Measurements from ENCODE around the gene ARHGEF11. TPM values are rescaled to one million over a fixed set of nuclear protein-coding genes. Genes with fewer than 3 reads are reported as not detected.
A peak's percentile ranks its signal among the peaks of the same experiment; 100 is the strongest.

The ARHGEF11 gene
- total RNA-seq, 2 experiments from 2014 or later: 1.4 to 1.8 TPM

DNA sequence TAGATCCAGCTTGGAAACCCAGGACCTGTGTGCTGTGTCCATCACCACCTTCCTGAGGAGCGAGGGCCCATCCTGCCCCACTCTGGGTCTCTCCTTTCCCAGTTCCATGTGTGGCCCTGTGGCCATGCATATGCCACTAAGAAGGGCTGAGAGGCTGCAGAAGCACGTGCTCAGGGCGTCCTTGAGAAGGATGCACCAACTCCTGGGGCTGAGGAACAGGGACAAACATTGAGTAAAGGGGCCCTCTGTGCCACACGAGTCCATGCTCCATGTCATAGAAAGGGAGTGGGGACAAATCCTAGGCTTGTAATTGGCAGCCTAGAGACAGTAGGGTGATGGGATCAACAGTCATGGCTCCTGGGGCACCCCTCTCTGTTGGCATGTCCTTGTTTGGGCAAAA, 45.6 kb upstream of the ARHGEF11 start:
- no peak for DNase-seq
- CTCF ChIA-PET: interaction anchor here (0.8 to 13.6 kb wide), 19 partner anchors 8 to 253 kb away, joined by 4 to 562 read pairs (median 12); partner anchors contain the start of genes ETV3 and ETV3L
- Mint-ChIP-seq H3K4me3 (no peak overlapping the region), H3K36me3 (ENCODE audit: low read depth) (no peaks in the 10 kb centered on the region), H3K4me1 (ENCODE audit: low read depth) (no peaks in the 10 kb centered on the region), H3K27me3 (peaks cover 5% of the 10 kb centered on the region), H3K27ac (no peak overlapping the region), H3K9me3 (no peaks in the 10 kb centered on the region)
- no peak for ATAC-seq
- TF ChIP-seq, protein P1, sequence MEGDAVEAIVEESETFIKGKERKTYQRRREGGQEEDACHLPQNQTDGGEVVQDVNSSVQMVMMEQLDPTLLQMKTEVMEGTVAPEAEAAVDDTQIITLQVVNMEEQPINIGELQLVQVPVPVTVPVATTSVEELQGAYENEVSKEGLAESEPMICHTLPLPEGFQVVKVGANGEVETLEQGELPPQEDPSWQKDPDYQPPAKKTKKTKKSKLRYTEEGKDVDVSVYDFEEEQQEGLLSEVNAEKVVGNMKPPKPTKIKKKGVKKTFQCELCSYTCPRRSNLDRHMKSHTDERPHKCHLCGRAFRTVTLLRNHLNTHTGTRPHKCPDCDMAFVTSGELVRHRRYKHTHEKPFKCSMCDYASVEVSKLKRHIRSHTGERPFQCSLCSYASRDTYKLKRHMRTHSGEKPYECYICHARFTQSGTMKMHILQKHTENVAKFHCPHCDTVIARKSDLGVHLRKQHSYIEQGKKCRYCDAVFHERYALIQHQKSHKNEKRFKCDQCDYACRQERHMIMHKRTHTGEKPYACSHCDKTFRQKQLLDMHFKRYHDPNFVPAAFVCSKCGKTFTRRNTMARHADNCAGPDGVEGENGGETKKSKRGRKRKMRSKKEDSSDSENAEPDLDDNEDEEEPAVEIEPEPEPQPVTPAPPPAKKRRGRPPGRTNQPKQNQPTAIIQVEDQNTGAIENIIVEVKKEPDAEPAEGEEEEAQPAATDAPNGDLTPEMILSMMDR (IDR thresholded peaks at IDR 0.05): no peak
- intact Hi-C loops (cut with micrococcal nuclease): loop anchor here (2.0 kb wide), 1 partner anchor 66 kb away; no protein-coding TSS in a partner anchor
- POLR2A ChIA-PET: interaction anchor here (0.7 to 1.5 kb wide), 4 partner anchors 28 to 65 kb away, joined by 3 to 18 read pairs (median 3); no protein-coding TSS in a partner anchor

DNA sequence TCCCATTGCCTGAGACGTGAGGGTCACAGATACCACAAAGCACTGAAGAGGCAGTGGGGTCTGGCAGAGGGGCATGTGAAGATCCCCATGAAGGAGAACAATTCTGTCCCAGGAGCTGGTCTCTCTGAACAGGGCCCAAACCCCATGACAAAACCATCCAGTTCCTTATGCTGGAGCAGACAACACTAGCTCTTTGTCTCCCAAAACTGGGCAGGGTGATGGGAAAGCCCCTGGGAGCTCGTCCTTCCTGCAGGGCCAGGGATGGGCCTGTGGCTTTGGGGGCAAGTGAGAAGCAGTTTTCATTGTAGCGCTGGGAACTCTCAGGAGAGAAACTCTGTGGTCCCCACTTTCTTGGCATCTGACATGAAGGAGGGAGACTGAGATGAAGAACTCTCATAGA, 45.2 kb upstream of the ARHGEF11 start:
- peaks cover 5% of the 10 kb centered on the region for H3K27me3 Mint-ChIP-seq
- POLR2A ChIA-PET: interaction anchor here (0.9 to 1.5 kb wide), 3 partner anchors 28 to 65 kb away, joined by 3 to 18 read pairs (median 3); no protein-coding TSS in a partner anchor

DNA sequence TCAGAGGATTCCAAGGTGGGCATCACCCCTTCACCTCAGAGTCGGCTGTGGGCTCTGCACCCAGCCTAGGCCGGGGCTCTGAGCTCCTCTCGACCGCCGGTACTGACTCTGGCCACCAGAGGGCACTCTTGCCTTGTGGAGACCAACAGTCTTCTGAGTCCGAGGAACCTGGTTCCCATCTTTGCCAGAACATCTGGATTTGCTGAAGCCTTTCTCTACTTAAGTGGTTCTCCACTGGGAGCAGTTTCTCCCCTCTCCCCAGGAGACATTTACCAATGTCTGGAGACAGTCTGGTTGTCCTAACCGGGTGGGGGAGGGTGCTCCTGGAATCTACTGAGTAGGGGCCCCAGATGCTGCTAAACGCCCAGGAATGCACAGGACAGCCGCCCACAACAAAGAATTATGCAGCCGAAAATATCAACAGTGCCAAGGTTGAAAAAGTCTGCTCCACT, 44.7 kb upstream of the ARHGEF11 start:
- no peaks in the 10 kb centered on the region for H3K4me1 Mint-ChIP-seq (ENCODE audit: low read depth)
- ChIA-PET POLR2A (interaction anchor here (0.7 to 1.5 kb wide), 4 partner anchors 29 to 67 kb away, joined by 3 to 18 read pairs (median 3); no protein-coding TSS in a partner anchor), CTCF (interaction anchor here (0.6 to 13.6 kb wide), 48 partner anchors 9 to 748 kb away, joined by 3 to 562 read pairs (median 4); partner anchors contain the start of genes ETV3 and ETV3L)
- no peak overlapping the region for H3K27ac Mint-ChIP-seq
- no peaks in the 10 kb centered on the region for H3K36me3 Mint-ChIP-seq (ENCODE audit: low read depth)
- TF ChIP-seq, protein P1 (IDR thresholded peaks at IDR 0.05): peak; percentile 93
- H3K9me3 Mint-ChIP-seq: no peaks in the 10 kb centered on the region
- ATAC-seq (peak; percentile 92), DNase-seq (peak; percentile 93)
- H3K27me3 Mint-ChIP-seq: peaks cover 5% of the 10 kb centered on the region
- no peak overlapping the region for H3K4me3 Mint-ChIP-seq
- intact Hi-C loops (cut with micrococcal nuclease): loop anchor here (2.0 kb wide), 1 partner anchor 67 kb away; no protein-coding TSS in a partner anchor

More for the DNA sequence above, 45.2 kb upstream of the ARHGEF11 start:
- ATAC-seq: no peak
- TF ChIP-seq, protein P1 (IDR thresholded peaks at IDR 0.05): no peak
- H3K27ac Mint-ChIP-seq: no peak overlapping the region
- H3K9me3 Mint-ChIP-seq: no peaks in the 10 kb centered on the region
- H3K4me3 Mint-ChIP-seq: no peak overlapping the region
- no peaks in the 10 kb centered on the region for H3K4me1 Mint-ChIP-seq (ENCODE audit: low read depth)
- no peak for DNase-seq
- intact Hi-C loops (cut with micrococcal nuclease): loop anchor here (2.0 kb wide), 1 partner anchor 66 kb away; no protein-coding TSS in a partner anchor
- H3K36me3 Mint-ChIP-seq (ENCODE audit: low read depth): no peaks in the 10 kb centered on the region
- CTCF ChIA-PET: interaction anchor here (0.8 to 13.6 kb wide), 25 partner anchors 8 to 252 kb away, joined by 3 to 562 read pairs (median 9); partner anchors contain the start of genes ETV3 and ETV3L

DNA sequence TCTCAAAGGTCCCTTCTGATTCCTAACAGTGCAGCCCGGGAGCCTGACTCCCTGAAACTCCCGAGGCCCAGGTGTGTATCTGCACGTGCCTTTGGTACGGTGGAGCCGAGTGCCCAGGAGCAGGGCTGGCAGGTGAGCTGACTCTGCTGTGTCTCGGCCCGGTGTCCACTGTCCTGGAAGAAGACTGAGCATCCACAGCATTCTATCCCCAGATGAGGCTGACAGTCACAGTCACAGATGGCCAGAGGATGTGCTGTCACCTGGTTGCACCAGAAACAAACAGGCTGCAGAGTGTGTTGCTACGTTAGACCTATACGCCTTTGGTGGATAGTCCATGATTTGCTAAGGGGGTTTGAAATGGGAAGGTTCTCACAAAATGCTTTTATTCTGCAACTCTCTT, 44.2 kb upstream of the ARHGEF11 start:
- H3K27ac Mint-ChIP-seq: no peak overlapping the region
- no peak overlapping the region for H3K4me3 Mint-ChIP-seq
- TF ChIP-seq, protein P1 (IDR thresholded peaks at IDR 0.05): no peak
- ChIA-PET CTCF (interaction anchor here (0.6 to 13.6 kb wide), 47 partner anchors 9 to 748 kb away, joined by 3 to 562 read pairs (median 4); partner anchors contain the start of genes ETV3 and ETV3L), POLR2A (interaction anchor here (0.7 to 1.5 kb wide), 3 partner anchors 63 to 68 kb away, joined by 3 to 18 read pairs (median 3); no protein-coding TSS in a partner anchor)
- H3K4me1 Mint-ChIP-seq (ENCODE audit: low read depth): no peaks in the 10 kb centered on the region
- intact Hi-C loops (cut with micrococcal nuclease): loop anchor here (2.0 kb wide), 1 partner anchor 67 kb away; no protein-coding TSS in a partner anchor
- peaks cover 5% of the 10 kb centered on the region for H3K27me3 Mint-ChIP-seq
- ATAC-seq (peak; percentile 24), DNase-seq (no peak)
- no peaks in the 10 kb centered on the region for H3K36me3 Mint-ChIP-seq (ENCODE audit: low read depth)
- no peaks in the 10 kb centered on the region for H3K9me3 Mint-ChIP-seq

DNA sequence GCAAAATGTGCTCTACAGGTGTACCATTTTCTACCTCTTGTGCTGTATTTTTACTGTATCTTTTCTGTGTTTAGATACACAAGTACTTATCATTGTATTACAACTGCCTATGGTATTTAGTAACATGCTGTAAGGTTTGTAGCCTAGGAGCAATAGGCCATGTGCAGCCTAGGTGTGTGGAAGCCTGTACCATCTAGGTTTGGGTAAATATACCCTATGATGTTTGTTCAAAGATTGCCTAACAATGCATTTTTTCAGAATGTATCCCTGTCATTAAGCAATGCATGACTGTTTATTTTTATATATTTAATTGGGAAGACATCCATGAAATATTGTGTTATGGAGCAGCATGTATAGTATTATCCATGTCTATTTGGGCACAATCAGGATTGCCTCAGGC, 43.1 kb upstream of the ARHGEF11 start:
- no peaks in the 10 kb centered on the region for H3K4me1 Mint-ChIP-seq (ENCODE audit: low read depth)
- no peak for DNase-seq
- no peaks in the 10 kb centered on the region for H3K9me3 Mint-ChIP-seq
- CTCF ChIA-PET: interaction anchor here (0.8 to 13.6 kb wide), 6 partner anchors 11 to 65 kb away, joined by 3 to 562 read pairs (median 18); partner anchors contain the start of gene ETV3L
- intact Hi-C loops (cut with micrococcal nuclease): no loop called here
- no peak for ATAC-seq
- H3K27me3 Mint-ChIP-seq: peaks cover 5% of the 10 kb centered on the region
- no peak overlapping the region for H3K4me3 Mint-ChIP-seq
- no peak overlapping the region for H3K27ac Mint-ChIP-seq
- no peaks in the 10 kb centered on the region for H3K36me3 Mint-ChIP-seq (ENCODE audit: low read depth)
- TF ChIP-seq, protein P1 (IDR thresholded peaks at IDR 0.05): no peak
- POLR2A ChIA-PET: interaction anchor here (0.6 to 1.9 kb wide), 3 partner anchors 25 to 202 kb away, joined by 3 to 7 read pairs (median 3); no protein-coding TSS in a partner anchor

Data from activated CD8-positive, alpha-beta T cell treated with anti-CD3 and anti-CD28 coated beads for 36 hours (primary cell).